NOMO-1 treated with DMSO at 0.1 percent for 48 hours (cell line): ENCODE results near the gene FIGN.

Source experiments
- DNase-seq: peaks from one replicate; lab custom pipeline; 2025; ENCODE audit not compliant: unreplicated experiment; lab: John Stamatoyannopoulos, UW

Gene FIGN

DNA sequence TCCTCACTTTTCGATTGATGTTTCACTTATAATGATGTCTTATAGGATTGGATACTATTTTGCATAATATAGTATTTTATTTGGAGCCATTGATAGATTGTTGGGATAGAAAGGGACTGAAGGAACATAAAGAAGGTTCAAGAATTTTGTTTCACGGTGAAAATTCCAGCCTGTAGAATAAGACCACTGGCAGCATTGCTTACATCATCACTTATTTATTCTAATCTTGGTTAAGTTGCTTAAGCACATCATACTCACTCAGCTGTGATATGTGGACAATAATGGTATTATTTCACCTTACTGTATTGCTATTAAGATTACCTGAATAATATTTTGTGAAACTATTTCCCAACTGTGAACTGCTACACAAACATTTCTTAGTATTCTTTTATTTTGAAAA lies 118.3 kb downstream of the FIGN start:
- DNase-seq, result no peak

GRCh38 chr2:163613266-163613731 lies 122.5 kb downstream of the FIGN start:
- DNase-seq, result no peak

- no peak for DNase-seq
Measured at GRCh38 chr2:163612332-163612731, 123.5 kb downstream of the FIGN start.

- no peak for DNase-seq
Measured at GRCh38 chr2:163611557-163611906, 124.3 kb downstream of the FIGN start.

DNA sequence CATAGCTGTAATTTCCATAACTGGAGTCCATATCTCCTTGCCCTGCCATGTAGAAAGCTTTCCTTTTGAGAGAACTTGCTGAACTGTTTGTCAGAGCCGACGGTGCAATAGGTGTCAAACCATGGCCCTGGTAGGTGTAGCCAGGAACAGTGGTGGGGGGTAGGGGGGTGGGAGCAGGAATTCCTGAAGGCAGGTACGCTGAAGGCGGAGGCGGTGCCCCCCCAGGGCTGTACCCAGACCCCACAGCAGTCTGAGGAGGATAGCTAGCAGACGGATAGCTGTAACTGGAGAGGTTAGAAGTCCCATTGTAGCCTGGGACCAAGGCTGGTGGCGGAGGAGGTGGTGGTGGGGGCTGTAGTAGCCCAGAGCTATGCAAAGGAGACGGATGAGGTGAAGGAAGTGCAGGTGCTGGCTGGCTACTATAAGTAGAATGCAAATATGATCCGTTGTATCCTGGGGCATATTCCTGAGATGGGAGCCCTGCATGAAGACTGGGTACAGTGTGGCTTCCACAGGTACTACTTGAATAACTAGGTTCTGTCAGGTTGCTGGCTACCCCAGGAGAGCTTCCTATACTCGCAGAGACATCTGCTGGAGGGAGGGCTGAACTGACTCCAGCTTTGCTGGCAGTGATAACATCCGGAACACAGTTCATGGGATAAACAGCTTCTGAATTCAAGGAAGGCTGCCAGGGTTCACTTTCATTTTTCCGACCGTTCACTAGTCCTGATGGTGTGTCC lies 124.8 kb downstream of the FIGN start:
- no peak for DNase-seq

DNA sequence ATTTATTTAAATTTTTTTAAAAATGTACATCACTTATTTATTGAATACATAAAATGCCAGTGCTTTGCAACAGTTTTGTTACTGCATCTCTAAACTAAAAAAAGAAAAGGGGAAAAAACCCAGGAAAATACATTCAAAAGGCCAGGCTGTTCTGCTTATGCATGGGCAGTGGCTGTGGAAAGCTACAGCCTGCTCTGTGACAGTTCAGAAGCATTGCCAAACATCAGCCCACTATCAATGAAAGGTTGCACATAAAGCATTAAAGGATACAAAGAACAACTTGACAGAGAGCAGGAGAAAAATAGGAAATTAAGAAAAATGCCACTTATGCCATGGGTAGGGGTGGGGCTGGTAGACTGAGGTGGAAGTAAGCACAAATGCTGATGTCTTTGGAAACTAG lies 128.2 kb downstream of the FIGN start:
- DNase-seq, result no peak

DNA sequence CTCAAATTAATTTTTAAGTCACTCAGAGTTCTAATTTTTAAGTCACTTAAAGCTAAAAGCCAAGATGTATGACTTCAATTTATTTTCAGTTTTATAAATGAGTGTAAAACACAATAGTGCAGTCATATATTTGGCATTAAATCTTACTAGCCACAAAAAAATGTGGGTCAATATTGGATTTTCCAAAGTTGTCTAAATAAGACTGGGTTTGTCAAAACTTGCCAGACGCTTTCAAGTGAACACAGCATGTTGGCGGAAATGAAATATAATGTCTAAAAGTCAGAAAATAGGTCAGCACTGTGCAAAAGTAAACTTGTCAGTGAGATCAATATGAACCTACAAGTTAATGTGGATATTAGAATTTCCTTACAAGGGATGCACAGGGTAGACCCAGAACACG lies 128.9 kb downstream of the FIGN start:
- DNase-seq, result no peak

- DNase-seq, result no peak
Measured at GRCh38 chr2:163605779-163606178, 130.0 kb downstream of the FIGN start.

DNA sequence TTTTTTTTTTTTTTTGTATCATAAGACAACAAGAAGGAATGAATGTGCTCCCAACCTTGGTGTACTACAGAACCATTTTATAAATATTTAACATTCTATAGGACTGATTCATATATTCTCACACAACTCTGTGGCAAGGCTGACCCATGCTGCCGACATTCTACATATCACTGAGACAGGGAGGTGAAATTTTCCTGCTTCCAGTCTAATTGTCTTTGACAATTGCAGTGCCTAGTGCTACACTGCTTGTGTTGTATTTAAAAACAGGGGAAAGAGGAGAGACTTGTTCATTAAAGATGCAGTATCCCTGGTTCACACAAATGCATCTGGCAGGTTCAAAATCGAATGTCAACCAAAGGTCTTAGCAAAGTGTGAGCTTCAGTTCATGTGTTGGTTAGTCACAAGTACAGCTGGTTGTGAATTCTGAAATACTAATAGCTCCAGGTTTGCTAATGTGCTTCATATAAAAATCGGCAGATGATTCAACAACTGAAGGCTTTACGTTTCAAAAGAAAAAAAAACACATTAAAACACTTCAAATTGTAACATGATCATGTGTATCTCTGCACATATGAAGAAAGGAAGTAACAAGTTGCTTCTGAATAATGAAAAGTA lies 130.8 kb downstream of the FIGN start:
- no peak for DNase-seq

GRCh38 chr2:163602196-163602595 lies 133.6 kb downstream of the FIGN start:
- DNase-seq, result no peak

GRCh38 chr2:163601377-163601776 lies 134.4 kb downstream of the FIGN start:
- no peak for DNase-seq

DNA sequence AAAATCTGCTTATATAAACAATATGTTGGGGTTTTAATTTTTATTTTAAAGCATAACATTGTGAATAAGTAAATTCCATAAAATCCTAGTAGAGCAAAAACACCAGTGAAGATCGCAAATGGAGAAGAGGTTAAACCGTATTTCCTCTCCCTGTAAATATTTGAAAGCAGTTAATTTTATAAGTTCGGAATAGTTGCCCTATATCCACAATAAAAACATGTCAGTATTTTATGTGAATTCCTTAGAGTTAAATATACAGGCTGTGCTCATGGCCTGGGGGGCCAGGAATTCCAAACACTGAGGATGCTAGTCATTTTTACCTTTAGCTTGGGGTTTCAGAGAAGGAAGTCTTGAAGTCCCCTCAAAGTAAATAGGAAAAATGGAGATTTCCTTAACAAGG lies 135.0 kb downstream of the FIGN start:
- DNase-seq, result no peak

DNA sequence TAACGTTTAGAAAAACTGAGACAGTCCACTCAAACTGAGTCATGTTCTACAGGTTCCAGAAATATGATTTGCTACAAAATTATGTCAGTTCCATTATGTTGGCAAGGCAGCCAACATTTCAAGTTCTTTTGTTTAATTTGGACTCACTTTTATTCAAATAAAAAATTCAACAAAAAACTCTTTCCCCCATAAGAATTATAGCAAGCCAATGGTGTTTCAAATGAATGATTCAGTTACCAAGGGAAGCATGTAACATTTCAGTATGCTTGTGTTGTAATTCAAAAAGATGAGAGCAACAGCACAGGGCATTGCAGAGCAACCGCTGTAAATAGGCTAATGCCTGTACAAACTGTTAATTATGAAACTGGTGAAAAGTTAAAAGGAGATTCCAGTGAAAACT lies 140.8 kb downstream of the FIGN start:
- no peak for DNase-seq

DNA sequence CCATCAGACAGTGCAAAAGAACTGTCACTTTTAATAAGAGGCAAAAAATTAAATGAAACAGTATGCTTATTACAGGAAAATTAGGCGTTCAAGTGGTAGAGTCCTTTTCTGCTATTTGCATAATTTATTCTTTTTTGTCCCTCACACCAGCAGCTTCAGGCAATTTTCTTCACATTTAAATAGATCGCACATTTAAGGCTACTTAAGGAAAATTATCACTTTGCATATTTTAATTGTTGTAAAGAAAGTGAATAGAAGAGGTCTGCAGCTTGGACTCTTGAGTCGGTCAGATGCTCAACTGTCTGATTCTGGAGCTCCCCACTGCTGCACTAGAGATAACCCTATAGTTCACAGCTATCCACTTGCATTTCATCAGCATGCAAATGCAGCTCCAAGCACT lies 141.3 kb downstream of the FIGN start:
- no peak for DNase-seq

DNA sequence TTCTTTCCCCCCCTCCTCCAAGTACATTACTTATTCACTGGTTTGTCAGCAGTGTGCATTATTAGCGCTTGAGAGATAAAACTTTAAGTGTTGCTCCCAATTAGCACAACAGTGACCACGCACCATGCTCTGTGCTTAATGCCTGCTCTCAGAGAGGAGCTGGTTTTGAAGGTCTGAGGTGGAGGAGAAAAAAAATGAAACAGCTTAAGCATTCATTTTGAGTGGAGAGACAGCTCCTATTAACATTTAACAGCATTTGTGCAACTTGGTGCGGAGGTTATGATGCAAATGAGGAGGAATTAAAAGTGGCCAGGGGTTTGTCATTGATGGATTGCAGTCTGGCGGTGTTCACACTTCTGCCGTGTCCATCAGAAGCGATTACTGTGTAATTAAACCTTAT lies 141.8 kb downstream of the FIGN start:
- DNase-seq, result no peak

DNA sequence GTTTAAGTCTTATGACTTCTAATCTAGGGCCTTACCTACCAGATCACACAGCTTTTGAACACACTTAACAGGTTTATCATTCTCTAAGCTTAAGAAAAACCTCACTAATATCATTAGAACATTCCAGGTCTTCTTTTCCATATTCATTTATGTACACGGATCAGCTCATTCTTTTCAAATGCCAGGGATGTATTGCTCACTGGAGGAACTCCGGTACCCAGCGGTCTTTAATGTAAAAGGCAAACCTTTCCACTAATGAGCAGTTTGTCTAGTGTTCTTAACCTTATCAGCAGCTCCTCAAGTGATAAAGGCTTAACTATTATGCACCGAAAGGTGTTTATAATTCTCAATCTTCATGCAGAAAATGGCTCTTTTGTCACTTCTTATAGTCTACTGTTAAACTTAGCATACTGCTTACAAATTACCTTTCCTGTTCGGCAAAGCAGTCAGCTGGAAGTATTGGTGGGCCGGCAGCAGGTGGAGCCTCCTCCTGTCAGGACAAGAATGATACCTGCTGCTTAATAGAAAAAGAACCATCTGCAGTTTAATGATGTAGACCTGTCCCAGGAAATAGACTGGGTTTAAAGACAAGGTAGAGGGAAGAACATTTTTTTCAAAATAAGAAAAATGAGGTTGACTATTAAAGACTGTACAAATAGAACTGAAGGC lies 142.7 kb downstream of the FIGN start:
- no peak for DNase-seq

DNA sequence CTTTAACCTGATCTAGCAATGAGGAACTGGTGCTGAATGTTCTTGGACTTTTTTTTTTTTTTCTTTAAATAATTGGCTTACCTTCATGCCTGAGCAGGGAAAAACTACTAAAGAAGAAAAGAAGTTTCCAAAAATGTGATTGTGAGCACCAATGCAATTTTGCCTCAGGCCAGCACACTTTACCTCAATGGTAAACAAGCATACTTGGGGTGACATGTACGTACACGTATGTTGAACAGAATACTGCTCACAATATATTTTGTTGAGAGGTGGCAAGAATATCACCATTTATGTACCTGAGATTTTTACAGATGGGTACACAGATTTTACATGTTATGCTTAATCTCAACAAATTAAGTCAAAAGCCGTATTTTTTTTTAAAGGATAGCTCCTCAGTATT lies 144.3 kb downstream of the FIGN start:
- DNase-seq, result no peak

DNA sequence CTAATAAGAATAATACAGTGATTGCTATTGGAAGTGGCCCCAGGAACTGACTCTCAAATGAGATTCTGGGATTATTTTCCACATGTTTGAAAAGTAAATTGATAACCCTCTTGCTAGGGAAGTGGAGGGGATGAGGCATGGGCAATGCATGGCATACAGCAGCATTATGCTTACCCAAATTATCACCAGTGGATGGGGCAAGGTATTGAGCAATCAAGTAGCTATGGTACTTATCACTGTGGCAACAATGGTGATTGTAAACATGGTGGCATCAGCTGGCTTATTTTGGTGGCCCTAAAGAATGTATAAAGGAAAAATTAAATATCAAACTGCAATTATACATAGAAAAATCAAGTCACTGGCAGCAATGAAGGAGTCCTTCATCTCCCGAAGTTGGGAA lies 155.1 kb downstream of the FIGN start:
- DNase-seq, result no peak

GRCh38 chr2:163574309-163574708 lies 161.5 kb downstream of the FIGN start:
- DNase-seq, result no peak

DNA sequence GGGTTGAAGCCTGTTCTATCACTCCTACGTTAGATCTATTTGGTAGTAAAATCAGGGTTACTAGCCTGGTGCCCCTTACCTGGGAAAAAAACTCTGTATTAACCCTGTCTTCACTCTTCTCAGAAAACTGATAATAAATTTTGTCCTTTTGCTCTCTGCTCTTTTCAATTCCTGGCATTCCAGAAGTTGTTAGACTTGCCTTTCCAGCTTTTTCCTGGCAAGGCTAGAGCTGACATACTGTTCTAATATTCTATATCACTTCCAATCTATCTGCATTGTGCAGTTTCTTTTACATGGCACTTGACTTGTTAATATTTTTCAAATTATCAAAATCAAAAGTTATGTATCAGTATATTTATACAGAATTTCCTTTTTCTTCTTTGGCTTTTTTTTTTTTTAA lies 162.2 kb downstream of the FIGN start:
- no peak for DNase-seq

GRCh38 chr2:163572850-163573249 lies 163.0 kb downstream of the FIGN start:
- no peak for DNase-seq

DNA sequence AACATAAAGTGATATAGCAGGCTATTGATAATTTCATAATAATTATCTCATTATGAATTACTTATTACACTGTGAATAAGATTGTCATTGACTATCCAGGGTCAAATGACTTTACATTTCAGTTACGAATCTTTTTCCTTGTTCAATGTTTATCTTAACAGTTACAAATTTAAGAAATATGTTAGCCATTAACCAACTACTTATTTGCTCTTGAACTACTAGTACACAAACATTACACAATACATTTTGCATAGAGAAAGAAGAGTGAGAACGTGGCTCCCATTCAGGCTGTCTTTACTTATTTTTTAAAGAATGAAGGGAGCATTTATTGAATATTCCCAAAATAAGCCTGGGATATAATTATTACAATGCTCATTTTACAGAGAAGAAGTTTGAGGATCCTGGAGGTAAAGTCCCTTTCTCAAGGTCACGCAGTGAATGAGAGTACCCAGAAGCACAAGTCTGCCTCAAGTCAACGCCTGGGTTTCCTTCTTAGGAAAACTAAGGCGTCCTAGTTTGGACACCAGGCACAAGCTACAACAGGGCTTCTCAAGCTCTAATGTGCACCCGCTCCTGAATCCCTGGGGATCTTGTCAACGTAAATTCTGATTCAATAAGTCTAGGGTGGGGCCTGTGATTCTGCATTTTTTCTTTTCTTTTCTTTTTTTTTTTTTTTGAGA lies 164.2 kb downstream of the FIGN start:
- DNase-seq, result no peak
